ENCODE results near the gene JAML. TPM values are rescaled to one million over a fixed set of nuclear protein-coding genes. Genes with fewer than 3 reads are reported as not detected.

Gene JAML
- total RNA-seq, 2 experiments from 2014 or later: 26.7 to 30.3 TPM

DNA sequence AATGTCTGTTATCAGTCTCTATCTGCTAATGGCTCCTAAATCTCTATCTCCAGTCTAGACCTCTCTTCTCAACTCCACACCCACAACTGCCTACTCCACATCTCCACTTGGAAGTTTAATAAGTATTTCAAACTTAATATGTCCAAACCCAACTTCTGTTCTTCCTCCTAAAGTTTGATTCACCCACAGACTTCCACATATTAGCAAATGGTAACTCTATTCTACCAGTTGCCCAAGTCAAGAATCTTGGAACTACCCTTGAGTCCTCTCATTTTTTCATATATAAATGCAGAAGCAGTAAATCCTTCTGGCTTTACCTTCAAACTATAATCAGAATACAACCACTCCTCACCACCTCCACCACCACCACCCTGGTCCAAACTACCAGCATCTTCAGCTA, 6.7 kb upstream of the JAML start:
- CTCF ChIA-PET: no interaction called here
- H3K4me3 Mint-ChIP-seq: no peak overlapping the region

DNA sequence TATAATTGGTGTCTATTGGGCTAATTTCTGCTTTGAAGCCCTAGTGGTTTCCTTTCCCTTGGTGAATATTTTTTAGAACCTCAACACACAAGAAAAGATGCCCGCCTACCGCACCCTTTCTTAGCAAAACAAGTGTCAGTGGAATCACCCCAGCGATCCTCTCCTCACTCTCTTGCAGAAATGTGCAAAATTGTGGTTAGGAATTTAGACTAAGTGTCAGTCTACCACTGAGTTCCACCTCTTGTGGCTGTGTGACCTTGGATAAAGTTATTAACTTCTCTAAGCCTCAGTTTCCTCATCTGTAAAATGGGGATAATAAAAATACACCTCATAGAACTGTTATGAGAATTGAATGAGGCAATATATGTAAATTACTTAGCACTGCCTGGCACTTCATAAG, 5.3 kb upstream of the JAML start:
- Mint-ChIP-seq H3K4me1 (ENCODE audit: low read depth) (peaks cover 16% of the 10 kb centered on the region), H3K4me3 (peak overlapping the region; percentile 79), H3K36me3 (ENCODE audit: low read depth) (peaks cover 5% of the 10 kb centered on the region), H3K27ac (no peak overlapping the region), H3K9me3 (no peaks in the 10 kb centered on the region), H3K27me3 (no peaks in the 10 kb centered on the region)
- TF ChIP-seq, protein P1, sequence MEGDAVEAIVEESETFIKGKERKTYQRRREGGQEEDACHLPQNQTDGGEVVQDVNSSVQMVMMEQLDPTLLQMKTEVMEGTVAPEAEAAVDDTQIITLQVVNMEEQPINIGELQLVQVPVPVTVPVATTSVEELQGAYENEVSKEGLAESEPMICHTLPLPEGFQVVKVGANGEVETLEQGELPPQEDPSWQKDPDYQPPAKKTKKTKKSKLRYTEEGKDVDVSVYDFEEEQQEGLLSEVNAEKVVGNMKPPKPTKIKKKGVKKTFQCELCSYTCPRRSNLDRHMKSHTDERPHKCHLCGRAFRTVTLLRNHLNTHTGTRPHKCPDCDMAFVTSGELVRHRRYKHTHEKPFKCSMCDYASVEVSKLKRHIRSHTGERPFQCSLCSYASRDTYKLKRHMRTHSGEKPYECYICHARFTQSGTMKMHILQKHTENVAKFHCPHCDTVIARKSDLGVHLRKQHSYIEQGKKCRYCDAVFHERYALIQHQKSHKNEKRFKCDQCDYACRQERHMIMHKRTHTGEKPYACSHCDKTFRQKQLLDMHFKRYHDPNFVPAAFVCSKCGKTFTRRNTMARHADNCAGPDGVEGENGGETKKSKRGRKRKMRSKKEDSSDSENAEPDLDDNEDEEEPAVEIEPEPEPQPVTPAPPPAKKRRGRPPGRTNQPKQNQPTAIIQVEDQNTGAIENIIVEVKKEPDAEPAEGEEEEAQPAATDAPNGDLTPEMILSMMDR (IDR thresholded peaks at IDR 0.05): no peak
- ChIA-PET POLR2A (interaction anchor here (1.0 to 2.3 kb wide), 11 partner anchors 9 to 114 kb away, joined by 3 to 15 read pairs (median 4); partner anchors contain the start of genes CD3E, CD3G, MPZL2 and MPZL3), CTCF (interaction anchor here (0.8 to 1.9 kb wide), 6 partner anchors 9 to 82 kb away, joined by 3 to 7 read pairs (median 4); no protein-coding TSS in a partner anchor)
- Histone ChIP-seq H3K4me1 (ENCODE audit: insufficient read depth, low read length) (peaks cover 55% of the 10 kb centered on the region), H3K36me3 (ENCODE audit: insufficient read depth, low read length) (peaks cover 45% of the 10 kb centered on the region), H3K4me3 (ENCODE audit: low read length) (no peak overlapping the region), H3K27ac (ENCODE audit: low read depth in 1 of 2, low read length in 2 of 2) (peak overlapping the region; percentile 31 to 56), H3K27me3 (ENCODE audit: control insufficient read depth in 1 of 2, insufficient read depth in 2 of 2, low read length in 2 of 2) (no peaks in the 10 kb centered on the region), H3K9me3 (ENCODE audit: control insufficient read depth in 1 of 2, insufficient read depth in 1 of 2, low read length in 2 of 2) (no peaks in the 10 kb centered on the region)
- ATAC-seq (ENCODE audit: poor library complexity): peak; percentile 49
- DNase-seq: peak in 12 of 14 experiments; percentile 22 to 81 (median 47)
- intact Hi-C loops (cut with DNase I, micrococcal nuclease): loop anchor here in 1 of 2 experiments (1.0 kb wide), 1 partner anchor 21 kb away; no protein-coding TSS in a partner anchor

More for the DNA sequence above, 6.7 kb upstream of the JAML start:
- Histone ChIP-seq H3K4me3 (ENCODE audit: low read length) (no peak overlapping the region), H3K4me1 (ENCODE audit: insufficient read depth, low read length) (peaks cover 41% of the 10 kb centered on the region), H3K27ac (ENCODE audit: low read depth in 1 of 2, low read length in 2 of 2) (no peak overlapping the region), H3K36me3 (ENCODE audit: insufficient read depth, low read length) (peaks cover 57% of the 10 kb centered on the region), H3K27me3 (ENCODE audit: control insufficient read depth in 1 of 2, insufficient read depth in 2 of 2, low read length in 2 of 2) (no peaks in the 10 kb centered on the region), H3K9me3 (ENCODE audit: control insufficient read depth in 1 of 2, insufficient read depth in 1 of 2, low read length in 2 of 2) (no peaks in the 10 kb centered on the region)
- no peak overlapping the region for H3K27ac Mint-ChIP-seq
- no peaks in the 10 kb centered on the region for H3K27me3 Mint-ChIP-seq
- H3K4me1 Mint-ChIP-seq (ENCODE audit: low read depth): peaks cover 9% of the 10 kb centered on the region
- H3K9me3 Mint-ChIP-seq: no peaks in the 10 kb centered on the region
- ATAC-seq (ENCODE audit: poor library complexity) (no peak), DNase-seq (no peak)
- POLR2A ChIA-PET: interaction anchor here (1.2 kb wide), 1 partner anchor 10 kb away, joined by 3 read pairs; no protein-coding TSS in a partner anchor
- intact Hi-C loops (cut with DNase I, micrococcal nuclease): no loop called here
- H3K36me3 Mint-ChIP-seq (ENCODE audit: low read depth): peaks cover 12% of the 10 kb centered on the region
- TF ChIP-seq, protein P1 (IDR thresholded peaks at IDR 0.05): no peak

DNA sequence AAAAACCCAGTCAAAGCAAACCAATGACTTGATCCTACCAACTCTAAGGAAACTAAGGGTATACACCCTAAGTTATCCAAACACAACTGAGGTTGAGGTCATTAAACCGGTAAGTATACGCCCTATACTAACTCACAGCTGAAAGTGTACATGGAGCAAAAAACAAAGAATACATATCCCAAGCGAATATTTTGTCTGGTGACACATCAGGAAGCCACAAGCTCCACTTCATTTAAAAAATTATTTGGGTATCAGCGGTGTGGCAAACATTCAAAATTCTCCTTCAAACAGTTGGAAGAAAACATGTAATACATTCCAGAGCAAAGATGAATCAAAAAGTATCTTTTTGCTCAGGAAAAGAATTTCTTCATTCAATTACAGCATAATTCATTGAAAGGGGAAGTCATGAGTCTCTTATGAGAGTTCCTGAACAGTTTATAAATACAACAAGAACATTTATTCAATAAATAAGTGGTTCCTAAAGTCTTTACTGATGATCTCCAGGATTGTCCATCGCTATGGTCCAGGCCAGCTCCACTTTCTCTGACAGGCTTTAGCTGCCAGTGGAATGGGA, 4.5 kb upstream of the JAML start:
- POLR2A ChIA-PET: interaction anchor here (0.9 to 2.3 kb wide), 9 partner anchors 8 to 114 kb away, joined by 3 to 15 read pairs (median 4); partner anchors contain the start of genes CD3G and MPZL3
- peaks cover 60% of the 10 kb centered on the region for H3K4me1 ChIP-seq (ENCODE audit: insufficient read depth, low read length)
- DNase-seq (no peak), ATAC-seq (ENCODE audit: poor library complexity) (no peak)
- H3K27me3 ChIP-seq (ENCODE audit: control insufficient read depth in 1 of 2, insufficient read depth in 2 of 2, low read length in 2 of 2): no peaks in the 10 kb centered on the region
- intact Hi-C loops (cut with DNase I, micrococcal nuclease): loop anchor here in 1 of 2 experiments (2.0 kb wide), 1 partner anchor 15 kb away; no protein-coding TSS in a partner anchor
- Mint-ChIP-seq H3K4me1 (ENCODE audit: low read depth) (peaks cover 23% of the 10 kb centered on the region), H3K4me3 (peak overlapping the region; percentile 79), H3K36me3 (ENCODE audit: low read depth) (peaks cover 5% of the 10 kb centered on the region), H3K9me3 (no peaks in the 10 kb centered on the region), H3K27me3 (no peaks in the 10 kb centered on the region), H3K27ac (no peak overlapping the region)
- H3K36me3 ChIP-seq (ENCODE audit: insufficient read depth, low read length): peaks cover 38% of the 10 kb centered on the region
- peak overlapping the region; percentile 31 to 56 for H3K27ac ChIP-seq (ENCODE audit: low read depth in 1 of 2, low read length in 2 of 2)
- CTCF ChIA-PET: interaction anchor here (0.8 to 1.9 kb wide), 6 partner anchors 10 to 82 kb away, joined by 3 to 7 read pairs (median 4); no protein-coding TSS in a partner anchor
- TF ChIP-seq, protein P1 (IDR thresholded peaks at IDR 0.05): no peak
- no peaks in the 10 kb centered on the region for H3K9me3 ChIP-seq (ENCODE audit: control insufficient read depth in 1 of 2, insufficient read depth in 1 of 2, low read length in 2 of 2)
- H3K4me3 ChIP-seq (ENCODE audit: low read length): no peak overlapping the region
